ENCODE data around the gene RPS15. TPM values are rescaled to one million over a fixed set of nuclear protein-coding genes. Genes with fewer than 3 reads are reported as not detected.

The RPS15 gene
- total RNA-seq, 1 donor from 2014 or later: 1,918 TPM

DNA sequence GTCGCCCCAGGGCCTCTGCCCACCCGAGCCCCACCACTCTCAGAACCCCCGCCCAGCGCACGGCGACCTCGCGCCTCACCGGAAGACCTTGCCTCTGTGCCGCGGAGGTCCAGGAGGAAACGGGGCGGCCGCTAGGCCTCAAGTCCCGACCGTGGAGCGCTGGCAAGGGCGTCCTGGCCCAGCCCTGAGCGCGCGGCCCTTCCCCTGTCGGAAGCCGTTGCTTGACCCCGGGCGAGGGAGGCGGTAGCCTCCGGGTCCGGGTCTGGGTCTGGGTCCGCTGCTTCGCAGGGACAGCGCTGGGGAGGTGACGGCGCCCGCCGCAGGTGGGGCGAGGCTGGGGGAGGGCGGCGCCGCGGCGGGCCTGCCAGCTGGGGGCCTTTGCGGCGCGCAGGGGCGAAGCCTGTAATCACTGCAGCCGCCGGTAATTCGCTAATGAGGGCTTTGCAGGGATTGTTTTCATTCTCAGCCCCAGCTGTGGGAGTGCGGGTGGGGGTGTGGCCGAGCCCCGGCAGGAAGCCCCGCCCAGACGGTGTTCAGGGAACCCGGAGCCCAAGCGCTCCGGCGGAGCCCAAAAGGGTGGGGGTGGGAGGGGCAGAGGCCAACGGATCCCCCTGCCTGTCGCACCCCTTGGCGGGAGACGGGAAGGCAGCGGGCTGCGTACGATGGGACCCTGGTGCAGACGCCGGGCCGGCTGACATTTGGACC lies 32.3 kb downstream of the RPS15 start:
- TF ChIP-seq EZH2phosphoT487 (IDR thresholded peaks at IDR 0.05) (peak; percentile 82), EZH2 (IDR thresholded peaks at IDR 0.05) (peak; percentile 89)
- TF ChIP-seq, protein P1, sequence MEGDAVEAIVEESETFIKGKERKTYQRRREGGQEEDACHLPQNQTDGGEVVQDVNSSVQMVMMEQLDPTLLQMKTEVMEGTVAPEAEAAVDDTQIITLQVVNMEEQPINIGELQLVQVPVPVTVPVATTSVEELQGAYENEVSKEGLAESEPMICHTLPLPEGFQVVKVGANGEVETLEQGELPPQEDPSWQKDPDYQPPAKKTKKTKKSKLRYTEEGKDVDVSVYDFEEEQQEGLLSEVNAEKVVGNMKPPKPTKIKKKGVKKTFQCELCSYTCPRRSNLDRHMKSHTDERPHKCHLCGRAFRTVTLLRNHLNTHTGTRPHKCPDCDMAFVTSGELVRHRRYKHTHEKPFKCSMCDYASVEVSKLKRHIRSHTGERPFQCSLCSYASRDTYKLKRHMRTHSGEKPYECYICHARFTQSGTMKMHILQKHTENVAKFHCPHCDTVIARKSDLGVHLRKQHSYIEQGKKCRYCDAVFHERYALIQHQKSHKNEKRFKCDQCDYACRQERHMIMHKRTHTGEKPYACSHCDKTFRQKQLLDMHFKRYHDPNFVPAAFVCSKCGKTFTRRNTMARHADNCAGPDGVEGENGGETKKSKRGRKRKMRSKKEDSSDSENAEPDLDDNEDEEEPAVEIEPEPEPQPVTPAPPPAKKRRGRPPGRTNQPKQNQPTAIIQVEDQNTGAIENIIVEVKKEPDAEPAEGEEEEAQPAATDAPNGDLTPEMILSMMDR (IDR thresholded peaks at IDR 0.05): no peak
- no peaks in the 10 kb centered on the region for H3K36me3 ChIP-seq
- no peak overlapping the region for H3K9ac ChIP-seq
- peak; percentile 92 for DNase-seq (ENCODE audit: low spot score)
- Mint-ChIP-seq H3K4me1 (peaks cover 4% of the 10 kb centered on the region), H3K9me3 (no peaks in the 10 kb centered on the region), H3K27ac (no peak overlapping the region), H3K4me3 (peak overlapping the region; percentile 57), H3K27me3 (ENCODE audit: insufficient read depth, low read depth) (peaks cover 24% of the 10 kb centered on the region), H3K36me3 (peaks cover 2% of the 10 kb centered on the region)
- peaks cover 88% of the 10 kb centered on the region for H3K27me3 ChIP-seq
- H3F3A ChIP-seq (ENCODE audit: low read depth): peaks cover 50% of the 10 kb centered on the region
- H4K20me1 ChIP-seq (ENCODE audit: low read depth): peaks cover 95% of the 10 kb centered on the region
- H3K79me2 ChIP-seq (ENCODE audit: low read depth): no peaks in the 10 kb centered on the region
- peaks cover 43% of the 10 kb centered on the region for H3K4me1 ChIP-seq
- peak overlapping the region; percentile 45 for H3K4me3 ChIP-seq
- no peak overlapping the region for H3K27ac ChIP-seq
- no peaks in the 10 kb centered on the region for H3K9me3 ChIP-seq (ENCODE audit: low read depth)
- H3K4me2 ChIP-seq: peak overlapping the region; percentile 76
- no peak overlapping the region for H2AFZ ChIP-seq (replicated peaks)

DNA sequence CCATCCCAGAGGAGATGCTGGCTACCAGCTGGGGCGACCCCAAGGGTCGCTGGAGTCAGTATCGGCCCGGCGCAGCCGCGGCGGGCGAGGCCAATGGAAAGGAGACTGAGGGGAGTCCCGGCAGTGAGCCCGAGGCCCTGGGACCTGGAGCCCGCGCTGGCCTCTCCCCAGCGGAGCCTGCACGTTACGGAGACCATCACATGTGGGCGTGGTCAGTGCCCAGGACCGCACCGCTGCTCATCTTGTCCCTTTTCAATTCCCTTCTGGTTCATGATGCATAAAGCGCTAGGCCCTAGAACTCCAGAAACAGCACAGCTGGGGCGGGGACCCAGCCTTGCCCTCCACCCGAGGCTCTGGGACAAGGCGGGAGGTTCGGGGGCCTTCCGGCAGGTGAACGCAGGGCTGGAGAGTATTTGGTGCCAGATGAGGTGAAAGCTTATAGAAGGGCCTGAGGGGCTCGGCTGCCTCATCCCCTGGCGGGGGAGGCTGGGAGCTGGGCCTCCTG lies 32.9 kb downstream of the RPS15 start:
- peaks cover 4% of the 10 kb centered on the region for H3K4me1 Mint-ChIP-seq
- H3K36me3 Mint-ChIP-seq: peaks cover 2% of the 10 kb centered on the region
- Histone ChIP-seq H3K27me3 (peaks cover 82% of the 10 kb centered on the region), H3K9me3 (ENCODE audit: low read depth) (no peaks in the 10 kb centered on the region), H3K4me3 (peak overlapping the region; percentile 45), H3F3A (ENCODE audit: low read depth) (peaks cover 50% of the 10 kb centered on the region), H3K9ac (no peak overlapping the region), H4K20me1 (ENCODE audit: low read depth) (peaks cover 95% of the 10 kb centered on the region), H3K4me2 (peak overlapping the region; percentile 76), H2AFZ (replicated peaks) (no peak overlapping the region), H3K27ac (no peak overlapping the region), H3K4me1 (peaks cover 43% of the 10 kb centered on the region), H3K79me2 (ENCODE audit: low read depth) (no peaks in the 10 kb centered on the region), H3K36me3 (no peaks in the 10 kb centered on the region)
- peak overlapping the region; percentile 63 for H3K4me3 Mint-ChIP-seq
- TF ChIP-seq, protein P1 (IDR thresholded peaks at IDR 0.05): no peak
- TF ChIP-seq EZH2 (IDR thresholded peaks at IDR 0.05) (no peak), EZH2phosphoT487 (IDR thresholded peaks at IDR 0.05) (no peak)
- H3K27me3 Mint-ChIP-seq (ENCODE audit: insufficient read depth, low read depth): peaks cover 24% of the 10 kb centered on the region
- DNase-seq (ENCODE audit: low spot score): peak; percentile 92
- H3K9me3 Mint-ChIP-seq: no peaks in the 10 kb centered on the region
- no peak overlapping the region for H3K27ac Mint-ChIP-seq

DNA sequence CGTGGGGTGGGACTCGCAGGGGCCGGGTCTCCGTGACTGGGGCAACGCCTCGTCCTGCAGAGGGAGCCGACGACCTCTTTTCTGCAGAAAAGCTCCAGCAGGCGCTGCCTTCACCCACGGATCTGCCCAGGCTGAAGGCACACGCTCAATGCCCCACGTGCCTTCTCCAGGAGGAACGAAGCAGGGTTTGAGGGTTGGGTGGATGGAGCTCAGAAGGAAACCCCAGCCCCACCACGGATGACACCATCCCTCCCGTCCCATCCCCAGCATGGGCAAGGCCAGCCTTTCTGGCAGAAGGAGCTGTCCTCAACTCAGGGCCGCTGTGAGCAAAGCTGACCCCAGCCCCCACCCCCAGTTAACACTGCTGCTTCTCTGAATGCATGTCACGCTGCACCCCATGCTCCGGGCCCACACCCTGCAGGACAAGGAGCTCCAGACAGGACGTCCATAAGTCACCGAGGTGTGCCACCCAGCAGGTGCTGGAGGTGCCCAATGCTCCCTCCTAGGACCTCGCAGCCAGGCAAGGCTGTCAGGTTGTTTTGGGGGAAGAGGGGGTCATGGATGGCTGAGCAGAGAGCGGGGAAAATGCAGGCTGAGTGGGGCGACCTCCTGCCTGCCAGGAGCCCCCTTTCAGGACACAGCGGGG lies 33.4 kb downstream of the RPS15 start:
- Histone ChIP-seq H4K20me1 (ENCODE audit: low read depth) (peaks cover 95% of the 10 kb centered on the region), H3K9me3 (ENCODE audit: low read depth) (no peaks in the 10 kb centered on the region), H2AFZ (replicated peaks) (no peak overlapping the region), H3F3A (ENCODE audit: low read depth) (peaks cover 45% of the 10 kb centered on the region), H3K4me1 (peaks cover 42% of the 10 kb centered on the region), H3K4me3 (peak overlapping the region; percentile 45), H3K36me3 (no peaks in the 10 kb centered on the region), H3K27me3 (peaks cover 76% of the 10 kb centered on the region), H3K9ac (no peak overlapping the region), H3K27ac (no peak overlapping the region), H3K4me2 (peak overlapping the region; percentile 76), H3K79me2 (ENCODE audit: low read depth) (peaks cover 6% of the 10 kb centered on the region)
- Mint-ChIP-seq H3K27ac (no peak overlapping the region), H3K4me3 (peak overlapping the region; percentile 48), H3K4me1 (peaks cover 4% of the 10 kb centered on the region), H3K9me3 (no peaks in the 10 kb centered on the region), H3K27me3 (ENCODE audit: insufficient read depth, low read depth) (peaks cover 24% of the 10 kb centered on the region), H3K36me3 (peaks cover 2% of the 10 kb centered on the region)
- peak; percentile 49 for DNase-seq (ENCODE audit: low spot score)
- no peak for TF ChIP-seq EZH2 (IDR thresholded peaks at IDR 0.05)
- TF ChIP-seq EZH2phosphoT487 (IDR thresholded peaks at IDR 0.05): no peak
- TF ChIP-seq, protein P1 (IDR thresholded peaks at IDR 0.05): peak; percentile 41

Measured in neural progenitor cell (in vitro differentiated cells).